H1 (cell line): Measurements from ENCODE around the gene SLITRK3. TPM values are rescaled to one million over a fixed set of nuclear protein-coding genes. Genes with fewer than 3 reads are reported as not detected.

ENCODE experiments used
- CHD1 ChIP-seq: IDR thresholded peaks from 2 replicates; pipeline ENCODE4 v1.6.1; 2012; ENCODE audit warnings: low read depth, low read length, improper control_type of control experiment
- polyA plus RNA-seq, 7 experiments: library from polyadenylated mRNA; depleted of rRNA in 3 of 7; stranded (reverse) in 5 of 7; unstranded in 2 of 7; fragments of >200 nt in 5 of 7; fragments of 200-250 nt in 2 of 7; gene quantifications; 1 replicate in 5 of 7; 2 replicates in 1 of 7; 4 replicates in 1 of 7; pipeline versions ENCODE4 v1.2.1 to v1.2.3, GENCODE V29; 2011 to 2013; ENCODE audit warnings: missing spikeins in 2 of 7, mixed read lengths in 2 of 7
- total RNA-seq: library from RNA; stranded (reverse); fragmentation: NEBNext Ultra II Directional; extraction: Animal tissue kit (Norgen Biotek cat#: 25700); gene quantifications from 2 replicates; pipeline ENCODE4 v1.2.1, GENCODE V29; 2021

The SLITRK3 gene
- total and polyA plus RNA-seq, 2 of the 8 experiments (the other 6 are each of a cell fraction or from before 2014, with no cell fraction given) = 0.71 to 3.4 TPM

GRCh38 chr3:165181556-165181955, 14.6 kb downstream of the SLITRK3 start (continued):
- TF ChIP-seq CHD1 = no peak
